HAP-1 (cell line): ENCODE measurements around the gene GALNT18.

Experiments
- DNase-seq, 2 experiments: peaks; one replicate each; pipeline ENCODE4 v3.0.0-alpha.2; 2016 to 2020; ENCODE audit warnings: low spot score in 2 of 2
- H3K27me3 ChIP-seq: fragments of 250-450 bp; sonication (Bioruptor Pico); 2 replicates; pipeline ENCODE4 v1.5.1; 2020; ENCODE audit warnings: low read depth, mild to moderate bottlenecking, moderate library complexity
- H3K36me3 ChIP-seq: fragments of 250-450 bp; sonication (Bioruptor Pico); replicated peaks from 2 replicates; pipeline ENCODE4 v1.5.1; 2020; ENCODE audit warnings: mild to moderate bottlenecking
- H3K4me1 ChIP-seq: fragments of 250-450 bp; sonication (Bioruptor Pico); 2 replicates; pipeline ENCODE4 v1.5.1; 2020; ENCODE audit warnings: mild to moderate bottlenecking
- H3K4me3 ChIP-seq: fragments of 250-450 bp; sonication (Bioruptor Pico); 2 replicates; pipeline ENCODE4 v1.5.1; 2020; ENCODE audit warnings: mild to moderate bottlenecking, moderate library complexity
- H3K9me3 ChIP-seq: fragments of 250-450 bp; sonication (Bioruptor Pico); 2 replicates; pipeline ENCODE4 v1.5.1; 2020; ENCODE audit warnings: mild to moderate bottlenecking, moderate library complexity
- in situ Hi-C: fragments of 300-500 bp; cut with MboI; formaldehyde crosslinking; loops from 3 replicates; pipeline ENCODE4 v1.14.3; 2020; ENCODE audit warnings: low sequenced_read_pairs, inconsistent platforms, mixed read lengths

Gene GALNT18

GRCh38 chr11:11247086-11247485 is 374.7 kb downstream of the GALNT18 start:
- H3K36me3 ChIP-seq: no peaks in the 10 kb centered on the region
- H3K27me3 ChIP-seq: no peaks in the 10 kb centered on the region
- in situ Hi-C loops: no loop called here
- peaks cover 5% of the 10 kb centered on the region; the same call in 1 of the 2 replicates for H3K4me1 ChIP-seq
- H3K9me3 ChIP-seq: no peaks in the 10 kb centered on the region
- DNase-seq: no peak
- H3K4me3 ChIP-seq: no peak overlapping the region

- H3K27me3 ChIP-seq: no peaks in the 10 kb centered on the region
- no peaks in the 10 kb centered on the region for H3K9me3 ChIP-seq
- peaks cover 5% of the 10 kb centered on the region; the same call in 1 of the 2 replicates for H3K4me1 ChIP-seq
- H3K36me3 ChIP-seq: no peaks in the 10 kb centered on the region
- in situ Hi-C loops: no loop called here
- no peak overlapping the region for H3K4me3 ChIP-seq
- DNase-seq: no peak
Observed at GRCh38 chr11:11246166-11246565, 375.6 kb downstream of the GALNT18 start.

- H3K9me3 ChIP-seq: no peaks in the 10 kb centered on the region
- DNase-seq: no peak
- H3K4me3 ChIP-seq: no peak overlapping the region
- peaks cover 5% of the 10 kb centered on the region; the same call in 1 of the 2 replicates for H3K4me1 ChIP-seq
- no peaks in the 10 kb centered on the region for H3K27me3 ChIP-seq
- H3K36me3 ChIP-seq: no peaks in the 10 kb centered on the region
- in situ Hi-C loops: no loop called here
Observed at GRCh38 chr11:11245453-11245852, 376.4 kb downstream of the GALNT18 start.

GRCh38 chr11:11244470-11245080 is 377.2 kb downstream of the GALNT18 start:
- no peak overlapping the region for H3K4me3 ChIP-seq
- H3K36me3 ChIP-seq: no peaks in the 10 kb centered on the region
- no peaks in the 10 kb centered on the region for H3K27me3 ChIP-seq
- peaks cover 5% of the 10 kb centered on the region; the same call in 1 of the 2 replicates for H3K4me1 ChIP-seq
- no peak for DNase-seq
- in situ Hi-C loops: no loop called here
- H3K9me3 ChIP-seq: no peaks in the 10 kb centered on the region

- no peaks in the 10 kb centered on the region for H3K9me3 ChIP-seq
- H3K4me3 ChIP-seq: no peak overlapping the region
- in situ Hi-C loops: no loop called here
- H3K36me3 ChIP-seq: no peaks in the 10 kb centered on the region
- peak; percentile 34 to 78 for DNase-seq
- peaks cover 5% of the 10 kb centered on the region; the same call in 1 of the 2 replicates for H3K4me1 ChIP-seq
- H3K27me3 ChIP-seq: no peaks in the 10 kb centered on the region
Observed at GRCh38 chr11:11243590-11244469, 378.0 kb downstream of the GALNT18 start.

- Histone ChIP-seq H3K27me3 (no peaks in the 10 kb centered on the region), H3K36me3 (no peaks in the 10 kb centered on the region), H3K4me3 (no peak overlapping the region), H3K4me1 (peaks cover 5% of the 10 kb centered on the region; the same call in 1 of the 2 replicates), H3K9me3 (no peaks in the 10 kb centered on the region)
- no peak for DNase-seq
- in situ Hi-C loops: no loop called here
Observed at GRCh38 chr11:11243209-11243589, 378.6 kb downstream of the GALNT18 start.

- DNase-seq: no peak
- in situ Hi-C loops: no loop called here
Observed at GRCh38 chr11:11241284-11241683, 380.5 kb downstream of the GALNT18 start.

GRCh38 chr11:11239959-11240358 is 381.8 kb downstream of the GALNT18 start:
- Histone ChIP-seq H3K4me3 (no peak overlapping the region), H3K36me3 (no peaks in the 10 kb centered on the region), H3K9me3 (no peaks in the 10 kb centered on the region), H3K4me1 (peaks cover 5% of the 10 kb centered on the region; the same call in 1 of the 2 replicates), H3K27me3 (no peaks in the 10 kb centered on the region)
- in situ Hi-C loops: no loop called here
- DNase-seq: no peak

More at GRCh38 chr11:11241284-11241683, 380.5 kb downstream of the GALNT18 start:
- Histone ChIP-seq H3K9me3 (no peaks in the 10 kb centered on the region), H3K4me1 (peaks cover 5% of the 10 kb centered on the region; the same call in 1 of the 2 replicates), H3K4me3 (no peak overlapping the region), H3K27me3 (no peaks in the 10 kb centered on the region), H3K36me3 (no peaks in the 10 kb centered on the region)

- DNase-seq: no peak
- Histone ChIP-seq H3K36me3 (no peaks in the 10 kb centered on the region), H3K4me3 (no peak overlapping the region), H3K4me1 (no peaks in the 10 kb centered on the region), H3K9me3 (no peaks in the 10 kb centered on the region), H3K27me3 (no peaks in the 10 kb centered on the region)
- in situ Hi-C loops: no loop called here
Observed at GRCh38 chr11:11237070-11237832, 384.6 kb downstream of the GALNT18 start.

DNA sequence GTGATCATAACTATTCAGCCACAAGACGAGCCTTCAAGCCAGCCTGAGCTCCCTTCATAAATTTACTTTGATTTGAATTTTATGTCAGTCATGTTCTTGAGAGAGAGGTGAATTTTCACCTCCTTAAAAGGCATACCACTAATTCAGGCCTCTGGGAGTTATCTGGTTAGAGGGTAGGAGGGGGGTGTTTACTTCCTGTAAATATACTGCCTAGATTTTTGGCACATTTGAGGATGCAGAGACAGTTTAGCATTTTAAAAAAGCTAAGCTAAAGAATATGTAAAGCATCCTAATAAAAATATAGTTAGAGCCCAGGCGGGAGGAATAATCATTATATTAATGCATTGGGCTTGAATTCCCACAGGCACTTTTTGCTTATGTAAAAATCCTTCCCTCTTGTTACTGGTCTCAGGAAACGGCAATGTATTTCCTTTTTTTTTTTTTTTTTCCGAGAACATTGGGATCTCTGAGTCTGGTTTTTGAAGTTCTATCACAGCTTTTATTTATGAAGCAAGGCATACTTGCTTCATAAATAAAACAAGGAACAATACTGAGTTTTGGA is 385.2 kb downstream of the GALNT18 start:
- in situ Hi-C loops: no loop called here
- Histone ChIP-seq H3K9me3 (no peaks in the 10 kb centered on the region), H3K27me3 (0 out of 2 replicates have a peak, but pooled peaks cover 3% of the 10 kb centered on the region), H3K36me3 (no peaks in the 10 kb centered on the region), H3K4me3 (no peak overlapping the region), H3K4me1 (no peaks in the 10 kb centered on the region)
- DNase-seq: no peak

DNA sequence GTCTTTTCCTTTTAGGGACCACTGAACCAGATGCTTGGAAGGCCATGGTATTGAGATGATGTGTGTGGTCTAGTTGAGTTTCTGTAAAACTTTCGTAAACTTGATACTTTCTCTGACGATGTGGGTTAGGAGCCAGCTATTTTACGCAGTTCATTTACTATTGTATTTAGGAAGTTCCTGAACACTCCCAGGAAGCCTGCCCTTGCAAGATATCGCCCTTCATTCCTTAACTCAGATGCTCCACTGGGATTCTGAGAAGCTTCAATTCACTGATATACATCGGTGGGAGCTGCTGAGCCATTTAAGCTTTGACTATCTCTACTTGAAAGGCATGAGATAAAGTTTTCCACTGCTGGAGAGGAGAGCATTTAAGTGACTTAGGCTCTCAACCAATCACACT is 390.0 kb downstream of the GALNT18 start:
- H3K9me3 ChIP-seq: no peaks in the 10 kb centered on the region
- H3K27me3 ChIP-seq: 0 out of 2 replicates have a peak, but pooled peaks cover 3% of the 10 kb centered on the region
- no peaks in the 10 kb centered on the region for H3K4me1 ChIP-seq
- H3K4me3 ChIP-seq: no peak overlapping the region
- DNase-seq: no peak
- in situ Hi-C loops: no loop called here
- H3K36me3 ChIP-seq: no peaks in the 10 kb centered on the region

DNA sequence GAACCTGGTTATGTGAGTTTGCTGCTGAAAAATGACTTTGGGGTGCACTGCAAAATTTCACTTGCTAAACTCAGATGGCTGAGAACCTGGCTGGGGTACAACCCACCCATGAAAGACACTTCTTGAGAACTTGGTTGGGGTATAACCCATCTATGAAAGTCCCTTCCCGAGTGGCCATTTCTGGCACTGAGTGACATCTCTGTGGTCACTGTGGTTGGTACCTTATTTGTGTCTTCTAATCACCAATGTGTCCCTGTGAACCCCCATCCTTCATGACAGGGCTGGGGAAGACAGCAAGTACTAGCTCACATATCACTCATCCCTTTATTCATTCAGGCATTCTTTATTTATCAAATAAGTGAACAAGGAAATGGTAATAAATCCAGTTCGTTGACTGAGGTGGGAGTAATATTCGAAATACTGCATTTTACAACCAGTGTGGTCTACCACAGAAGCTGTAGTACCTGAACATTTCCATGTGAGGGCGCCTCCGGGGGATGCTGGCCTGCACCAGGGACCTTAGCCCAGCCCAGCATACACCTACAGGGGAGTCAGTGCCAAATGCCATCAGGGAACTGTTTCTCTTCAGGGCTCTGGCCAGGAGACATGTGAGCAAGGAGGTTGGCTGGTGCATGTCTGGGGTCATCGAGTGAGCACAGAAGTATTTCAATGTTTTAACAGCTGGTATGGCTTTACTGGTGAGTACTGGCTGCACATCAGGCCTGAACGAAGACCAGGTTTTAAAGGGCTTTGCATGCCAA is 390.8 kb downstream of the GALNT18 start:
- H3K36me3 ChIP-seq: no peaks in the 10 kb centered on the region
- 0 out of 2 replicates have a peak, but pooled peaks cover 3% of the 10 kb centered on the region for H3K27me3 ChIP-seq
- H3K4me1 ChIP-seq: no peaks in the 10 kb centered on the region
- no peaks in the 10 kb centered on the region for H3K9me3 ChIP-seq
- DNase-seq: peak in 1 of 2 experiments; percentile 69
- in situ Hi-C loops: no loop called here
- H3K4me3 ChIP-seq: no peak overlapping the region

- Histone ChIP-seq H3K27me3 (0 out of 2 replicates have a peak, but pooled peaks cover 3% of the 10 kb centered on the region), H3K36me3 (no peaks in the 10 kb centered on the region), H3K4me3 (no peak overlapping the region), H3K4me1 (no peaks in the 10 kb centered on the region), H3K9me3 (no peaks in the 10 kb centered on the region)
- DNase-seq: no peak
- in situ Hi-C loops: no loop called here
Observed at GRCh38 chr11:11230087-11230486, 391.7 kb downstream of the GALNT18 start.
